ENCODE data around the gene E2F7. TPM values are rescaled to one million over a fixed set of nuclear protein-coding genes. Genes with fewer than 3 reads are reported as not detected.

E2F7 gene
- total and polyA plus RNA-seq, 2 of the 4 experiments (the other 2 are of a cell fraction), result 6.0 to 8.1 TPM

DNA sequence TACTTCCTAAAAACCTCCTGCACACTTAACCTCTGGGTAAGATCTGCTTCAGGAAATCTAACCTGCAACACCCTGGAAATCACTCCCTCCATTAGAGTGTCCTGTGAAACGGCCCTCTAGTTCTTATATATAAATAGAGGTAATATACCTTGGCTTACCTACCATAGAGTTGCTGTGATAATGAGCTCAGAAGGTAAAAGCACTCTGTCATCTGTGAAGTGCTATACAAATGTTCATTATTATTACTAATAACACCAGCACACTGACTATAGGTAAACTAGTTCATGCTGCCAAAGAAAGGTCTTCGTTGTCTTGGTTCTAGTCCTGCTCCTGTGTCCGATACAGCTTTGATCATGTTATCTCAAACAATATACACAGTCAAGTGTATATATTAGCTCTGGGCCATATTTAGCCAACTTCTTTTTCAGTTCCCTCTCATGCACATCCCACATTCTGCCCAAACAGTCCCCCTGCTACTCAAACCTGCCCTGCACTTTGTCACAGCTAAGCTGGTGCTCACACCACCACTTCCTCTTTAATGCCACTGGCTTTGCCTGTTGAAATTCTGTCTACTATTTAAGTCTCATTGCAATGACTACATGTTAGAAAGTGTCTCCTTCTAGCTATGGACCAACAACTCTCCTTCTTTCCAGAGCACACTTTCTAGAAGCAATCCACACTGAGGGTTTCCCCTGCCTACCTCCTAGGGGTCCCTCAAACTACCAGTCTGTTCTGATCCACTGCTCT, 5.1 kb downstream of the E2F7 start:
- H4K91ac ChIP-seq (ENCODE audit: insufficient read depth, low read depth, low read length), result no peak overlapping the region
- H2BK120ac ChIP-seq (ENCODE audit: low read depth, low read length), result peak overlapping the region; percentile 36; the same call in 1 of the 2 replicates
- no peak overlapping the region for H3K27ac ChIP-seq (ENCODE audit: insufficient read depth, low read length)
- 50% methylated on average over 1 of the region's 3 CpGs; no CpG with 5 or more reads in 1 of the 2 experiments for WGBS, 2 experiments (ENCODE audit: extremely low coverage in 2 of 2, insufficient read length in 1 of 2)
- peaks cover 55 to 72% of the 10 kb centered on the region in 2 experiments for H3K79me1 ChIP-seq (ENCODE audit: low read depth in 1 of 2, low read length in 2 of 2)
- peaks cover 1% of the 10 kb centered on the region; the same call in 1 of the 2 replicates for H3K36me3 ChIP-seq (ENCODE audit: control insufficient read depth, insufficient read depth, low read length)
- no peak overlapping the region for H2BK5ac ChIP-seq (ENCODE audit: low read depth, low read length, poor library complexity, severe bottlenecking)
- no peak overlapping the region for H3K4me2 ChIP-seq (ENCODE audit: low read depth, low read length)
- H2AK5ac ChIP-seq (ENCODE audit: low read depth, low read length), result no peak overlapping the region
- no peak overlapping the region for H2AK9ac ChIP-seq (replicated peaks; ENCODE audit: low read depth, low read length, poor library complexity)
- DNase-seq (no peak), ATAC-seq (ENCODE audit: low read depth) (no peak)
- H3K27me3 ChIP-seq (ENCODE audit: control insufficient read depth, insufficient read depth, low read length), result no peaks in the 10 kb centered on the region
- peak overlapping the region; percentile 57; the same call in 1 of the 2 replicates for H4K5ac ChIP-seq (ENCODE audit: low read depth, low read length)
- no peak overlapping the region for H3K9ac ChIP-seq (ENCODE audit: low read depth, low read length)
- peak overlapping the region; percentile 21; the same call in 1 of the 3 replicates for H2BK15ac ChIP-seq (ENCODE audit: low read depth, low read length)
- peak overlapping the region; percentile 87 for H3K23ac ChIP-seq (ENCODE audit: low read depth, low read length)
- H3K9me3 ChIP-seq (ENCODE audit: control insufficient read depth, insufficient read depth, low read length), result no peaks in the 10 kb centered on the region
- H4K20me1 ChIP-seq (ENCODE audit: insufficient read depth, low read length), result no peaks in the 10 kb centered on the region
- BruUV-seq (replicated peaks), result no TSS peak
- peak overlapping the region; percentile 55 for H2BK20ac ChIP-seq (ENCODE audit: low read depth, low read length)
- in situ Hi-C loops (cut with MboI; ENCODE audit: low sequenced_read_pairs), result loop anchor here (10.0 to 25.0 kb wide), 2 partner anchors 624 to 877 kb away; no protein-coding TSS in a partner anchor
- dilution Hi-C loops (cut with HindIII; ENCODE audit: low sequenced_read_pairs, unreplicated experiment), result no loop called here
- no peak overlapping the region for H3K56ac ChIP-seq (ENCODE audit: extremely low read depth, insufficient read depth, low read length)
- no peak overlapping the region for H3K4me3 ChIP-seq (ENCODE audit: insufficient read depth, low read depth, low read length)
- H2AFZ ChIP-seq (replicated peaks; ENCODE audit: low read length, poor library complexity), result no peak overlapping the region
- ChIA-PET POLR2A (ENCODE audit: unreplicated experiment) (no interaction called here), CTCF (interaction anchor here (3.8 kb wide), 1 partner anchor 10 kb away, joined by 19 read pairs; no protein-coding TSS in a partner anchor)
- peak overlapping the region; percentile 59 for H3K14ac ChIP-seq (replicated peaks; ENCODE audit: low read depth, low read length)
- peaks cover 15% of the 10 kb centered on the region for H3K9me1 ChIP-seq (ENCODE audit: insufficient read depth, low read length)
- peak overlapping the region; percentile 36; the same call in 1 of the 2 replicates for H3K4ac ChIP-seq (ENCODE audit: low read depth, low read length)
- TF ChIP-seq NFE2L2 (IDR thresholded peaks at IDR 0.05; ENCODE audit: low read depth, low read length), result no peak
- TF ChIP-seq, protein P1, sequence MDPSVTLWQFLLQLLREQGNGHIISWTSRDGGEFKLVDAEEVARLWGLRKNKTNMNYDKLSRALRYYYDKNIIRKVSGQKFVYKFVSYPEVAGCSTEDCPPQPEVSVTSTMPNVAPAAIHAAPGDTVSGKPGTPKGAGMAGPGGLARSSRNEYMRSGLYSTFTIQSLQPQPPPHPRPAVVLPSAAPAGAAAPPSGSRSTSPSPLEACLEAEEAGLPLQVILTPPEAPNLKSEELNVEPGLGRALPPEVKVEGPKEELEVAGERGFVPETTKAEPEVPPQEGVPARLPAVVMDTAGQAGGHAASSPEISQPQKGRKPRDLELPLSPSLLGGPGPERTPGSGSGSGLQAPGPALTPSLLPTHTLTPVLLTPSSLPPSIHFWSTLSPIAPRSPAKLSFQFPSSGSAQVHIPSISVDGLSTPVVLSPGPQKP (IDR thresholded peaks at IDR 0.05; ENCODE audit: borderline replicate concordance, low read depth, low read length), result no peak
- TF ChIP-seq SMC3 (IDR thresholded peaks at IDR 0.05; ENCODE audit: low read depth, low read length), result no peak
- TF ChIP-seq MAZ (IDR thresholded peaks at IDR 0.05; ENCODE audit: borderline replicate concordance, low read depth, low read length), result no peak
- no peak for TF ChIP-seq RCOR1 (IDR thresholded peaks at IDR 0.05; ENCODE audit: insufficient replicate concordance, low read length)
- no peak for TF ChIP-seq CHD1 (IDR thresholded peaks at IDR 0.05; ENCODE audit: low read depth, low read length)
- TF ChIP-seq RFX5 (IDR thresholded peaks at IDR 0.05; ENCODE audit: low read depth, low read length), result no peak
- H4K8ac ChIP-seq (ENCODE audit: low read depth in 2 of 2, low read length in 2 of 2), result peak overlapping the region in 1 of 2 experiments; percentile 38; a peak in 1 of 4 replicates
- intact Hi-C loops (cut with micrococcal nuclease), result loop anchor here (10.0 kb wide), 1 partner anchor 884 kb away; no protein-coding TSS in a partner anchor
- H3K4me1 ChIP-seq (ENCODE audit: control insufficient read depth, insufficient read depth, low read length), result peaks cover 7% of the 10 kb centered on the region; the same call in 1 of the 2 replicates
- H3K18ac ChIP-seq (ENCODE audit: low read depth, low read length), result peak overlapping the region; percentile 31; the same call in 1 of the 2 replicates

Data from IMR-90 (cell line).